ENCODE results near the gene FHOD3. TPM values are rescaled to one million over a fixed set of nuclear protein-coding genes. Genes with fewer than 3 reads are reported as not detected.

The FHOD3 gene
- total RNA-seq, 2 donors from 2014 or later, result 2.8 to 3.1 TPM

DNA sequence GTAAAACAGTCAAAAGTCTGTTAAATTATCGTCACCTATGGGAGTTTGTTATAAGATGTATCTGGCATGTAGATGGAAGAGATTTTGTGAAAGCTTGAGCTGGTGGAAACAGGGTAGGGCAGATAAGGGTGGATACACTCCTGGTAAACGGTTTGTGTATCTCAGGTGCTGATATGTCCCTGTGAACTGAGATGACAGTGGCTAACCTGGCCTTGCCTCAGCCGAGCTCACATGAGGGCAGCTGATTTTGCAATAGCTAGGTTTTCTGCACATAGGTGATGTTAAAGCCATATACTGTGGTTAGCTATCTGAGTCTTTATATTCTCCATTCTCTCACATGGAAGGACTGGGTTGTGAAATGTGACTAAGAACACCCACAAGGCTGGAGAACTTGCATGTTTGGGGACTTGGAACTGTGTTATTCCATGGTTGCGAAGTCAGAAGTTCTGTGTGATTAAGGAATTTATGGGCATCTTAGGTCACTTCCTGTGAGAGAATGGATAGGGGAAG lies 326.2 kb downstream of the FHOD3 start:
- no peak overlapping the region for H3K4me3 ChIP-seq (ENCODE audit: low read length)
- H3K9me3 ChIP-seq (ENCODE audit: control insufficient read depth, low read length), result no peaks in the 10 kb centered on the region
- no peaks in the 10 kb centered on the region for H3K4me1 ChIP-seq (ENCODE audit: control insufficient read depth, insufficient read depth, low read length)
- H3K4me3 Mint-ChIP-seq, result no peak overlapping the region
- TF ChIP-seq, protein P1, sequence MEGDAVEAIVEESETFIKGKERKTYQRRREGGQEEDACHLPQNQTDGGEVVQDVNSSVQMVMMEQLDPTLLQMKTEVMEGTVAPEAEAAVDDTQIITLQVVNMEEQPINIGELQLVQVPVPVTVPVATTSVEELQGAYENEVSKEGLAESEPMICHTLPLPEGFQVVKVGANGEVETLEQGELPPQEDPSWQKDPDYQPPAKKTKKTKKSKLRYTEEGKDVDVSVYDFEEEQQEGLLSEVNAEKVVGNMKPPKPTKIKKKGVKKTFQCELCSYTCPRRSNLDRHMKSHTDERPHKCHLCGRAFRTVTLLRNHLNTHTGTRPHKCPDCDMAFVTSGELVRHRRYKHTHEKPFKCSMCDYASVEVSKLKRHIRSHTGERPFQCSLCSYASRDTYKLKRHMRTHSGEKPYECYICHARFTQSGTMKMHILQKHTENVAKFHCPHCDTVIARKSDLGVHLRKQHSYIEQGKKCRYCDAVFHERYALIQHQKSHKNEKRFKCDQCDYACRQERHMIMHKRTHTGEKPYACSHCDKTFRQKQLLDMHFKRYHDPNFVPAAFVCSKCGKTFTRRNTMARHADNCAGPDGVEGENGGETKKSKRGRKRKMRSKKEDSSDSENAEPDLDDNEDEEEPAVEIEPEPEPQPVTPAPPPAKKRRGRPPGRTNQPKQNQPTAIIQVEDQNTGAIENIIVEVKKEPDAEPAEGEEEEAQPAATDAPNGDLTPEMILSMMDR (conservative IDR thresholded peaks at IDR 0.05), result no peak
- peak; percentile 24 for DNase-seq
- H3K36me3 ChIP-seq (ENCODE audit: control insufficient read depth, insufficient read depth, low read length), result no peaks in the 10 kb centered on the region
- peaks cover 3% of the 10 kb centered on the region for H3K27me3 Mint-ChIP-seq (ENCODE audit: insufficient read depth)
- WGBS, 2 experiments (ENCODE audit: insufficient coverage in 1 of 2, insufficient read length in 1 of 2), result 93 to 100% methylated on average over 3 to 4 of the region's 4 CpGs
- H3K4me1 Mint-ChIP-seq, result no peaks in the 10 kb centered on the region
- H3K9ac ChIP-seq (ENCODE audit: extremely low read depth, low read length, poor library complexity, severe bottlenecking), result no peak overlapping the region
- H3K9me3 Mint-ChIP-seq, result no peaks in the 10 kb centered on the region
- H3K27me3 ChIP-seq (ENCODE audit: control insufficient read depth, insufficient read depth, low read length, poor library complexity, severe bottlenecking), result no peaks in the 10 kb centered on the region
- H3K27ac Mint-ChIP-seq, result no peak overlapping the region
- no peak overlapping the region for H3K27ac ChIP-seq (ENCODE audit: low read depth, low read length)
- H3K36me3 Mint-ChIP-seq (ENCODE audit: low read depth), result no peaks in the 10 kb centered on the region

DNA sequence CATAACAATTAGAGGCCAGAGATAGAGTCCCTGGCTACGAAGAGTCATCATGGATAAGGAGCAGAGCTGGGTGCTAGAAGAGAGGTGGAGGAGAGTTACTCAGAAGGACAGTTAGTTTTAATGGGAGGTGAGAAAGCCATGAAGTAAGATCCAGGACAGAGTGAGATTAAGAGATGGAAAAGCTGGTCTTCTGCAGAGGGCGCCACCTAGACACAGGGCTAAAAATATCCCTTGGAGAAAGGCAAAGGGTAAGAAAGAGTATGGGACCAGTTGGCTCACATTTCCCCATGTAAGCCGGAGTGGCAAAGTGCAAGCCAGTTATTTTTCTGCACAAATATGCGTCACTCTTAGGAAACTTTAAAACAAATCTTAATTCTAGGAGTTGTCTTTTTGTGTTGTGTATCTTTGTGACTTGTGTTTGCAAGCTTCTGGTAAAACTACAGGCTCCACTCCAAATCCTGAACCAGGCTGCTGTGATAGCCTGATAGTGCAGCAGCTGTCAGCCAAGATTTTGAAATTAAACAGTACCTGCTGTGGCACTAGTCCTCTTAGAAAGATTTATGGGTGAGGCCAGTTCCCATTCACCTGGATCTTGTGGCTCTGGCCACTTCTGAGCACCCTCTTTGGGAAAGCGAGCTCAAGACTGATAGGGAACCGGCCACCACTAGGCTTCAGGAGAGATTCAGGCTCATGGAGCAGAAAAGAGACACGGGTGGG lies 327.1 kb downstream of the FHOD3 start:
- Mint-ChIP-seq H3K4me3 (no peak overlapping the region), H3K27me3 (ENCODE audit: insufficient read depth) (peaks cover 2% of the 10 kb centered on the region), H3K36me3 (ENCODE audit: low read depth) (no peaks in the 10 kb centered on the region), H3K4me1 (no peaks in the 10 kb centered on the region), H3K27ac (no peak overlapping the region), H3K9me3 (no peaks in the 10 kb centered on the region)
- TF ChIP-seq, protein P1 (conservative IDR thresholded peaks at IDR 0.05), result peak; percentile 63
- Histone ChIP-seq H3K4me1 (ENCODE audit: control insufficient read depth, insufficient read depth, low read length) (no peaks in the 10 kb centered on the region), H3K9ac (ENCODE audit: extremely low read depth, low read length, poor library complexity, severe bottlenecking) (no peak overlapping the region), H3K4me3 (ENCODE audit: low read length) (no peak overlapping the region), H3K9me3 (ENCODE audit: control insufficient read depth, low read length) (no peaks in the 10 kb centered on the region), H3K27me3 (ENCODE audit: control insufficient read depth, insufficient read depth, low read length, poor library complexity, severe bottlenecking) (no peaks in the 10 kb centered on the region), H3K36me3 (ENCODE audit: control insufficient read depth, insufficient read depth, low read length) (no peaks in the 10 kb centered on the region), H3K27ac (ENCODE audit: low read depth, low read length) (no peak overlapping the region)
- DNase-seq, result peak; percentile 54
- 94 to 96% methylated on average over 5 to 7 of the region's 7 CpGs for WGBS, 2 experiments (ENCODE audit: insufficient coverage in 1 of 2, insufficient read length in 1 of 2)

DNA sequence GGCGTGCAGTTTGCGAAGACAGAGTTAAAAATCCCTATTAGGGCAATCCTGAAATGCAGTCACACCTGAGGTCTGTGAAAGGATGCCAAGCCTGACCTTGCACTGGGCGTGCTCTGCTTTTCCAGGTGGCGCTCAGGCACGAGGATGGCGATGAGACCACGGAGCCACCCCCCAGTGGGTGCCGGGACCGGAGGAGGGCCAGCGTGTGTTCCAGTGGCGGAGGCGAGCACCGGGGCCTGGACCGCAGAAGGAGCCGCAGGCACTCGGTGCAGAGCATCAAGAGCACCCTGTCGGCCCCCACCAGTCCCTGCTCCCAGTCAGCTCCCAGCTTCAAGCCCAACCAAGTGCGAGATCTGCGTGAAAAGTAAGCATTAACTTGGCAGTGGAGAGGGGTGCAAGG lies 327.9 kb downstream of the FHOD3 start:
- H3K27ac ChIP-seq (ENCODE audit: low read depth, low read length), result no peak overlapping the region
- Mint-ChIP-seq H3K4me3 (no peak overlapping the region), H3K27me3 (ENCODE audit: insufficient read depth) (peaks cover 2% of the 10 kb centered on the region), H3K4me1 (no peaks in the 10 kb centered on the region), H3K9me3 (no peaks in the 10 kb centered on the region), H3K36me3 (ENCODE audit: low read depth) (no peaks in the 10 kb centered on the region), H3K27ac (no peak overlapping the region)
- no peak overlapping the region for H3K9ac ChIP-seq (ENCODE audit: extremely low read depth, low read length, poor library complexity, severe bottlenecking)
- H3K36me3 ChIP-seq (ENCODE audit: control insufficient read depth, insufficient read depth, low read length), result no peaks in the 10 kb centered on the region
- WGBS, 2 experiments (ENCODE audit: insufficient coverage in 1 of 2, insufficient read length in 1 of 2), result 86 to 100% methylated on average over 5 to 19 of the region's 19 CpGs
- H3K27me3 ChIP-seq (ENCODE audit: control insufficient read depth, insufficient read depth, low read length, poor library complexity, severe bottlenecking), result no peaks in the 10 kb centered on the region
- TF ChIP-seq, protein P1 (conservative IDR thresholded peaks at IDR 0.05), result no peak
- no peaks in the 10 kb centered on the region for H3K4me1 ChIP-seq (ENCODE audit: control insufficient read depth, insufficient read depth, low read length)
- H3K4me3 ChIP-seq (ENCODE audit: low read length), result no peak overlapping the region
- no peaks in the 10 kb centered on the region for H3K9me3 ChIP-seq (ENCODE audit: control insufficient read depth, low read length)
- no peak for DNase-seq
